Activated naive CD8-positive, alpha-beta T cell treated with anti-CD3 and anti-CD28 coated beads, Interleukin-2, amount 10 ng/mL, durations not matched to agents 7 days and 5 days (primary cell): ENCODE data around the gene TMEM62. TPM values are rescaled to one million over a fixed set of nuclear protein-coding genes. Genes with fewer than 3 reads are reported as not detected.
"Not testable (repeated sequence)": the region's sequence is repeated elsewhere in the genome, so short reads cannot be mapped to it uniquely, and the experiment has no call there.

Experiments used
- ATAC-seq: fragments of 150-1000 bp; cut with Tn5 transposase; one replicate; pipeline ENCODE4 v1.10.0; 2021; ENCODE audit warnings: low read depth, moderate library complexity
- POLR2A ChIA-PET: fragments of 350-600 bp; sonication (Branson Sonifier 250); formaldehyde crosslinking; loops from one replicate; lab custom pipeline; 2021; ENCODE audit warnings: antibody characterized with exemption; lab: Charles Lee
- DNase-seq: peaks from one replicate; pipeline ENCODE4 v3.0.0; 2021
- H3K27ac Mint-ChIP-seq: one replicate; pipeline ENCODE4 v1.8.0; 2022; ENCODE audit warnings: mild to moderate bottlenecking, mixed read lengths
- H3K27me3 Mint-ChIP-seq: one replicate; pipeline ENCODE4 v1.8.0; 2022; ENCODE audit warnings: mild to moderate bottlenecking, moderate library complexity, mixed read lengths
- H3K36me3 Mint-ChIP-seq: one replicate; pipeline ENCODE4 v1.8.0; 2021; ENCODE audit warnings: mild to moderate bottlenecking, mixed read lengths
- H3K4me1 Mint-ChIP-seq: one replicate; pipeline ENCODE4 v1.8.0; 2021; ENCODE audit warnings: mixed read lengths
- H3K4me3 Mint-ChIP-seq: one replicate; pipeline ENCODE4 v1.8.0; 2022; ENCODE audit warnings: mild to moderate bottlenecking, moderate library complexity, mixed read lengths
- H3K9me3 Mint-ChIP-seq: one replicate; pipeline ENCODE4 v1.8.0; 2021; ENCODE audit warnings: mixed read lengths
- total RNA-seq, 2 experiments: library from RNA; stranded (reverse); gene quantifications; one replicate each; pipeline ENCODE4 v1.2.3, GENCODE V29; 2021

The TMEM62 gene
- total RNA-seq, 2 experiments from 2014 or later: 23.3 to 28.1 TPM

GRCh38 chr15:43193710-43194109 is 60.3 kb downstream of the TMEM62 start:
- H3K4me3 Mint-ChIP-seq: no peak overlapping the region
- H3K27ac Mint-ChIP-seq: no peak overlapping the region
- POLR2A ChIA-PET: interaction anchor here (0.6 kb wide), 1 partner anchor 14 kb away, joined by 5 read pairs; no protein-coding TSS in a partner anchor
- H3K4me1 Mint-ChIP-seq: peaks cover 7% of the 10 kb centered on the region
- H3K9me3 Mint-ChIP-seq: peaks cover 3% of the 10 kb centered on the region
- H3K36me3 Mint-ChIP-seq: peaks cover 36% of the 10 kb centered on the region
- no peak for DNase-seq
- H3K27me3 Mint-ChIP-seq: no peaks in the 10 kb centered on the region
- ATAC-seq: no peak

- Mint-ChIP-seq H3K27me3 (no peaks in the 10 kb centered on the region), H3K4me1 (peaks cover 6% of the 10 kb centered on the region), H3K27ac (no peak overlapping the region), H3K9me3 (peaks cover 3% of the 10 kb centered on the region), H3K4me3 (no peak overlapping the region), H3K36me3 (peaks cover 35% of the 10 kb centered on the region)
- ATAC-seq (no peak), DNase-seq (no peak)
- POLR2A ChIA-PET: interaction anchor here (0.7 kb wide), 1 partner anchor 115 kb away, joined by 3 read pairs; no protein-coding TSS in a partner anchor
Measured at GRCh38 chr15:43194795-43195194, 61.4 kb downstream of the TMEM62 start.

- POLR2A ChIA-PET: no interaction called here
- H3K27me3 Mint-ChIP-seq: no peaks in the 10 kb centered on the region
- no peak overlapping the region for H3K4me3 Mint-ChIP-seq
- no peak for DNase-seq
- peaks cover 13% of the 10 kb centered on the region for H3K4me1 Mint-ChIP-seq
- no peak for ATAC-seq
- peaks cover 3% of the 10 kb centered on the region for H3K9me3 Mint-ChIP-seq
- no peak overlapping the region for H3K27ac Mint-ChIP-seq
- peaks cover 32% of the 10 kb centered on the region for H3K36me3 Mint-ChIP-seq
Measured at GRCh38 chr15:43196760-43197548, 63.6 kb downstream of the TMEM62 start.

GRCh38 chr15:43197773-43198172 is 64.4 kb downstream of the TMEM62 start:
- H3K9me3 Mint-ChIP-seq, ATAC-seq, H3K27ac Mint-ChIP-seq, H3K4me3 Mint-ChIP-seq, POLR2A ChIA-PET, DNase-seq, H3K27me3 Mint-ChIP-seq: not testable (repeated sequence)
- Mint-ChIP-seq H3K4me1 (peaks cover 13% of the 10 kb centered on the region), H3K36me3 (peaks cover 28% of the 10 kb centered on the region)

- POLR2A ChIA-PET, ATAC-seq, DNase-seq, H3K4me3 Mint-ChIP-seq, H3K9me3 Mint-ChIP-seq, H3K27ac Mint-ChIP-seq, H3K27me3 Mint-ChIP-seq: not testable (repeated sequence)
- Mint-ChIP-seq H3K36me3 (peaks cover 25% of the 10 kb centered on the region), H3K4me1 (peaks cover 13% of the 10 kb centered on the region)
Measured at GRCh38 chr15:43198556-43198955, 65.2 kb downstream of the TMEM62 start.

- DNase-seq (no peak), ATAC-seq (no peak)
- POLR2A ChIA-PET: no interaction called here
- no peak overlapping the region for H3K4me3 Mint-ChIP-seq
- peaks cover 13% of the 10 kb centered on the region for H3K4me1 Mint-ChIP-seq
- H3K27me3 Mint-ChIP-seq: no peaks in the 10 kb centered on the region
- no peak overlapping the region for H3K27ac Mint-ChIP-seq
- H3K36me3 Mint-ChIP-seq: peaks cover 25% of the 10 kb centered on the region
- H3K9me3 Mint-ChIP-seq: peaks cover 3% of the 10 kb centered on the region
Measured at GRCh38 chr15:43198992-43199391, 65.6 kb downstream of the TMEM62 start.

- peaks cover 3% of the 10 kb centered on the region for H3K9me3 Mint-ChIP-seq
- H3K4me1 Mint-ChIP-seq: peaks cover 16% of the 10 kb centered on the region
- DNase-seq (no peak), ATAC-seq (peak; percentile 53)
- H3K36me3 Mint-ChIP-seq: peaks cover 23% of the 10 kb centered on the region
- POLR2A ChIA-PET: no interaction called here
- H3K4me3 Mint-ChIP-seq: no peak overlapping the region
- no peaks in the 10 kb centered on the region for H3K27me3 Mint-ChIP-seq
- no peak overlapping the region for H3K27ac Mint-ChIP-seq
Measured at GRCh38 chr15:43199945-43200488, 66.6 kb downstream of the TMEM62 start.

- H3K36me3 Mint-ChIP-seq: peaks cover 3% of the 10 kb centered on the region
- peaks cover 4% of the 10 kb centered on the region for H3K27me3 Mint-ChIP-seq
- peak; percentile 57 for DNase-seq
- H3K27ac Mint-ChIP-seq: no peak overlapping the region
- ATAC-seq: peak; percentile 47
- H3K4me1 Mint-ChIP-seq: peaks cover 15% of the 10 kb centered on the region
- POLR2A ChIA-PET: no interaction called here
- no peak overlapping the region for H3K4me3 Mint-ChIP-seq
- H3K9me3 Mint-ChIP-seq: no peaks in the 10 kb centered on the region
Measured at GRCh38 chr15:43204016-43204901, 70.9 kb downstream of the TMEM62 start.

GRCh38 chr15:43206054-43206453 is 72.7 kb downstream of the TMEM62 start:
- Mint-ChIP-seq H3K4me3 (no peak overlapping the region), H3K9me3 (no peaks in the 10 kb centered on the region), H3K27me3 (peaks cover 8% of the 10 kb centered on the region), H3K4me1 (peaks cover 4% of the 10 kb centered on the region), H3K27ac (no peak overlapping the region), H3K36me3 (no peaks in the 10 kb centered on the region)
- no peak for DNase-seq
- POLR2A ChIA-PET: no interaction called here
- ATAC-seq: no peak

GRCh38 chr15:43207024-43207423 is 73.6 kb downstream of the TMEM62 start:
- Mint-ChIP-seq H3K9me3 (no peaks in the 10 kb centered on the region), H3K27ac (no peak overlapping the region), H3K4me1 (peaks cover 4% of the 10 kb centered on the region), H3K27me3 (peaks cover 8% of the 10 kb centered on the region), H3K4me3 (no peak overlapping the region), H3K36me3 (no peaks in the 10 kb centered on the region)
- DNase-seq (no peak), ATAC-seq (no peak)
- POLR2A ChIA-PET: no interaction called here

- Mint-ChIP-seq H3K4me3 (no peak overlapping the region), H3K9me3 (no peaks in the 10 kb centered on the region), H3K36me3 (no peaks in the 10 kb centered on the region), H3K27me3 (peaks cover 14% of the 10 kb centered on the region), H3K27ac (no peak overlapping the region), H3K4me1 (peaks cover 4% of the 10 kb centered on the region)
- POLR2A ChIA-PET: no interaction called here
- DNase-seq (no peak), ATAC-seq (no peak)
Measured at GRCh38 chr15:43208052-43209002, 74.9 kb downstream of the TMEM62 start.

- Mint-ChIP-seq H3K9me3 (no peaks in the 10 kb centered on the region), H3K4me1 (peaks cover 3% of the 10 kb centered on the region), H3K27ac (no peak overlapping the region), H3K4me3 (no peak overlapping the region), H3K36me3 (no peaks in the 10 kb centered on the region), H3K27me3 (peaks cover 14% of the 10 kb centered on the region)
- DNase-seq (no peak), ATAC-seq (no peak)
- POLR2A ChIA-PET: no interaction called here
Measured at GRCh38 chr15:43209059-43209824, 75.9 kb downstream of the TMEM62 start.
